HG02885 (cell line): ENCODE data around the gene SPON1.
A peak's percentile ranks its signal among the peaks of the same experiment; 100 is the strongest.
"Not testable (repeated sequence)": the region's sequence is repeated elsewhere in the genome, so short reads cannot be mapped to it uniquely, and the experiment has no call there.

Source experiments
- ATAC-seq: cut with Tn5 transposase; IDR thresholded peaks from one replicate; pipeline ENCODE4 v1.9.1; 2021; ENCODE audit warnings: mild to moderate bottlenecking; ENCODE audit not compliant: unreplicated experiment, poor library complexity

Gene SPON1

DNA sequence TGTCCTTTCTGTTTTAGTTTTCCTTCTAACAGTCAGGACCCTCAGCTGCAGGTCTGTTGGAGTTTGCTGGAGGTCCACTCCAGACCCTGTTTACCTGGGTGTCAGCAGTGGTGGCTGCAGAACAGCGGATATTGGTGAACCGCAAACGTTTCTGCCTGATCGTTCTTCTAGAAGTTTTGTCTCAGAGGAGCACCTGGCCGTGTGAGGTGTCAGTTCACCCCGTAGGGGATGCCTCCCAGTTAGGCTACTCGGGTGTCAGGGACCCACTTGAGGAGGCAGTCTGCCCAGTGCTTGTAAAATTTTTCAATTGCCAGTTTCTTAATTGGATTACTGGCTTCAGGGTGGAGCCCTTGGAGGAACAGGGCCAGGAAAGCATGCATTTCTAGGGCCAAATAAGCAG lies 211.2 kb downstream of the SPON1 start:
- not testable (repeated sequence) for ATAC-seq

DNA sequence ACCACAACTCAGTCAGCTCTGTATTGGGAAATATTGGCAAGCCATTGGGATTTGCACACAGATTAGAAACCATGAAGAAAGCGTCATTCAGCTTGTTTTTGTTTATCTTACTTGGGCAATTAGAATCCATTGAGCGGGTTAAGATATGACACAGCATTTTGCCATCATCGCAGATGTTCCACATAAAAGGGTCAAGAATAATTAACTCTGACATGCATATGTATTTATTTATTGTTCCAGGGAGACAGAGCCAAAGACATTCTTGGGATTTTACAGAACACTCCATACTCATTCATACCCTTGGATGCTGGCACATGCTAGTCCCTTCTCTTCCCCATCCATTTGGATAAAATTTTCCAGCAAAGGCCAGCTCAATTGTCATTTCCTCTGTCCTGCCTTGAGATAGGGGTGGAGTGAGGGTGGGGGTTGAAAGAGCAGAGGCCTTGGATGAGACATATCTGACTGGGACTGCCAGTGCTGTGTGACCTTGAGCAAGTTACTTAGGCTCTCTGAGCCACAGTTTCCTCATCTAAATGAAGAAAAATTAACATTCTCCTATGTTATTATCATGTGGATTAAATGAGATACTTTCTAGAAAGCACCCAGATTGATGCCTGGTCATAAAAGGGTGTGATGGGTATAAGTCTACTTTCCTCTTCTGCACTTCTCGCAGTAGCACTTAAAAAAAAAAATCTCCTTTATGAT lies 216.7 kb downstream of the SPON1 start:
- no peak for ATAC-seq

DNA sequence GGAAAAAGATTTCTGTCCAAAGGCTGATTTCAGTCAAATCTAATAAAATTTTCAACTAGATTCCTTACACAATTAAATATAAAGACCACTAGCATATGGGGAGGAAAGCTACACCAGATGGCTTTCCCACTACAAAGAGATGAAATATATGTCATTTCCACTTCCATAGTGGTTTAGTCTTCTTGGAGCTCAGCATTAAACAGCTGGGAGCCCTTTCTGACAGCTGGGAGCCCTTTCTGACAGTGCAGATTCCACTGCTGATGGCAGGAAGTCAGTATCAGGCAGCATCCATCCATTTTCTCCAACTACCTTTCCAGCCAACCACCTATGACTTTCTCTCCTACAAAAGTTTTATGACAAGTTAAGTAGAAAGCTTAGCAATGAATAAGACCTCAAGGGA lies 218.6 kb downstream of the SPON1 start:
- no peak for ATAC-seq

DNA sequence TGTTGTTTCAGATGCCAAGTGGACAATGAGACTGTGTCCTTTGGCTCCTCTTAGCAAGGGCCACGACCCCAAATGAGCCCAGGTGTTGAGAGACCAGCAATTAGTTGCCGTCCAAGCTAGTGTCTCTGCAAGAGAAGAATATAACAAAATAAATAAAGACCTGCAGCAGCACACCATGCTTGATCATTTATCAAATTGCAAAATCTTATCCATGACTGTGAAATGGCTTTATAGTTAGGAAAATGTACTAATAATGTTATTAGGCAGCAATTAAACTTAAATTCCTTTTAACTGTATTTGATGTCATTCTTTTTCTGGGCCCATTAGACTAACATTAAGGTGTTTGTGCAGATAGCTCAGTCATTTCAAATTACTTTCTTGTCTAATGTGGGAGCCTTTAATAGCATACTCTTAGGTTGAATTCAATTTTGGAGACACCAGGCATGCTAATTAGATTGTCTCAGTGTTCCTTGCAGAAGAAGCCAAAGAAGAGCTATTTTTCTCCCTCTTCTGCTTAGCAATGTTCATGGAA lies 220.4 kb downstream of the SPON1 start:
- ATAC-seq: no peak

DNA sequence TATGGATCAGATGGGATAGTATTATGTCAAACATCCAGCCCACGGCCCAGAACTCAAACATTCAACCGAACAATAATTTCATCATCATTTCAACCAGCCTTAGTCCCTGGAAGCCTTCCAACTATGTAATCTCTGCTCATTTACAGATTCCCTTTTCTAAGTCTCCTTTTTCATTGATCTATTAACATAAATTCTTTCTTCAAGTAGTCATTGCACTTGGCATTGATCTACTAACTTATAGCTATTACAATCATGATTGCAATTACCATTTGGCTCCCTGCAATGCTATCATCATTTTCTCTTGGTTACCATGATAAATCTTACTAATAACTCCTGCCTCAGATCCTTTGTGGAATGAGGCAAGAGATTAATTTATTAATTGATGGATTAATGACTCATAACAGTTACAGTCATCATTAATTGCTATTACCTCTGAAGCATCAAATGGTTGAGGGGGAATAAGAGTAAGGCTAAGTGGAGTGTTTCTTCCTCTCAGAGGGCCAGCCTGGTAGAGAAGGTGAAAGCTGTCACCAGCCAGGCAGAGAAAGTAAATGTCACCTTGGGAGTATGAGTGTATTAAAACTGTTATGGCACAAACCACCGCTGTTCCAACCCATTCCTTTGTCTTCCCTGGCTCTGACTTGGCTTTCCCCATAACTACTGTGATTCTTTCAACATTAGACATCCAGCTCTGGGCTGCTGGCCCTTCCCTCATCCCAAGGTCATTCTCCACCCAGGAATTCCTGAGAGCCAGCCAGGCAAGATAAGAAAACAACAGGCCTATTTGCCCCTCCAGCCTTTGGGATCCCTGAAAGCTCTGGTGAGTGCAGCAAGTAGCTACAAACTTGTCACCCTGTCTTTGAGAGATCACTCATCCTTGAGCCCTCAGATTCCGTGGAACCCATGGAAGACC lies 221.8 kb downstream of the SPON1 start:
- no peak for ATAC-seq

DNA sequence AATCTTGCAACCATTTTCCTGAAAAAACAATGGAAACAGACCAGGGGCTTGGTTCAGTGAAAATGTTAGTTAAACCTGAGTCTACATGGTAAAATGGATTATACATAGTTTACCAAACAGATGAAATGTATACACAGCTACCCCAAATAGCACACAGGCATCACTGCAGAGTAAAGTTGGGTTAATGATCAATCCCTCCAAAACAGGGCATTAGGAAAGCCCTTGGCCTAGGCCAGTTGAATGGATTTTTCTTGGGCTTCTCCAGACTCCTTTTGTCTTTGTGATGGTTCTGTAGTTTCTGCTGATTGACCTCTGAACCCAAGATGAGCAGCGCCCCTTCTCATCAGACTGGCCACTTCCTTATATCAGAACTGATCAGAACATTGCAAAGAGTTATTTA lies 222.9 kb downstream of the SPON1 start:
- ATAC-seq: no peak

DNA sequence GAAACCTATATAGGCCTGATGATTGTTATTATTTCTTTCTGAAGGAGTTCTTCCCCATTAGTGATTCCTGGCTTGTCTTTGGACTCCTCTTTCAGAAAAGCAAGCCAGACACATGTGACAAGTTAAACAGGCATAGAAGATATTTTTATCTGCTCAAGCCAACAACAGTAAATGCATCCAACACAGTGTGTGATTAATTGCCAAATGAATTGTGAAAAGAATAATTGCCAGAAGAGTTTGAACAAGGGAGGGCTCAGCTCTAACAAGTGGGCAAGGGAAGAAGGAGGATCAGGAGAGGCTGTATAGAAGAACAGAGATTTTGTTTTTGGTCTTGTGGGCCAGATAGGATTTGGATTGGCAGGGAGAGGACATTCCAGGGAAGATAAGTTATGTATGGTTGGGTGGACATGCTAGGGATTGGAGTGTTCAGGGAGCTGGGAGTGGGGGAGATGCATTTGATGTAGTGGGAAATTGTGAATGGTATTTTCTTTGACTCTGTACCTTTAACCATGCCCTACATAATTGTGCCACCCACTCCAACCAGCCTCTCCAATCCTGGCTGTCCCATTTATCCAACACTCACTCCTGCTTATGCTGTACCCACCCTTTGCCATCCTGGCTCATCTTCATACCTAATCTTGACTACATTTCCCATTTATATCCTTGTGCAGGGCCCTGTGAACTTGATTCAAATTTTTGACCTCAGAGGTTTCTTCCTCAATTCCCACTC lies 223.7 kb downstream of the SPON1 start:
- ATAC-seq: no peak

DNA sequence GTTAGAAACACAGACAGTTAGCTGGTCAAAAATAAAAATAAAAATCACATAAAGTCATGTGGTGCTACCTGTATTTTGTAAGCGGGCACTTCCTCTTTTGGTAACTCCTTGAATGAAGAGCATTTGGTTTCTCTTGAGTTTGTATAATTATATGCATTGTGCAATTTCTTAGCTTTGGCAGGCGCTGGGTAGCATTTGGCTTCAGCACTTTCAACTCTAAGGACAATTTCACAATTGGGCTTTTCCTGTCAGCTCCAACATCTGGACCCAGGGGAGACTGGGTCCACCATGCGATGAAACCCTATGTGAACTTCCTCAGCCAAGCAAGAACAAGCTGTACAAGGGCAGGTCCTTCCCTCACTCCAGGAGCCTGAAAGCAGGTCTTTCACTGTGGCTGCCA lies 227.4 kb downstream of the SPON1 start:
- ATAC-seq: no peak

DNA sequence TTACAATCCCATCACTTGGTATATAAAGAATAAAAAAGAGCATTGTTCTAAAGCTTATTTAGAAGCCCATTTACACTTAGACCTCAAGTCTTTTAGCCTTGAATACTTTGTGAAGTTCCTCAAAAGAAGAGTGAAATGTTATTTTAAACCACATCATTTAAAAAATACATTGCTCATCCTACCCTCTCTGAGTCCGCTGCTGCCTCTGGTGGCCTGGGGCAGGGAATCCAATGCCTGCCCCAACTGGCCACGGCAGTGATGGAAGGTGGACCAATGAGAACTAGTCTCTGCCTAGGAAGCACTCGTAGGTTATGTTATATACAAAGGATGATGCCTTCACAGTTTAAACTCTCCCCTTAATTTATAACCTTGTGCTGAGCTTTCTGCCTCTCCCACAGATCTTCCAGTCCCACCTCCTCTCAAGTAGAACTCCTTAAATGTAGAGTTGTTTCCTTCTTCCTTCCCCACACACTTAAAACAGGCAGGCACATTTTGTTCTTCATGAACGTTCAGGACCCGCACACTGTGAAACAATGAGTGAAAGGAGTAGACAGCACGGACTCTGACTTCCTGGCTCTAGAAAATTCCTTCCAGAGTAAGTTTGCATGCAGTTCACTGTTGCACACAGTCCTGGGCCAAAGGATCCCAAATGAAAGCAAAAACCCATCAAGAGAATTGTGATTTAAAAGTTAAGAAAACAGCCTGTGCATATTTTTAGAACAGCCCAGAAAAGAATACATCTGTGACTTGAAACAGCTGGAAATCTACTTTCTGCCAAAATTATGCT lies 228.7 kb downstream of the SPON1 start:
- no peak for ATAC-seq

DNA sequence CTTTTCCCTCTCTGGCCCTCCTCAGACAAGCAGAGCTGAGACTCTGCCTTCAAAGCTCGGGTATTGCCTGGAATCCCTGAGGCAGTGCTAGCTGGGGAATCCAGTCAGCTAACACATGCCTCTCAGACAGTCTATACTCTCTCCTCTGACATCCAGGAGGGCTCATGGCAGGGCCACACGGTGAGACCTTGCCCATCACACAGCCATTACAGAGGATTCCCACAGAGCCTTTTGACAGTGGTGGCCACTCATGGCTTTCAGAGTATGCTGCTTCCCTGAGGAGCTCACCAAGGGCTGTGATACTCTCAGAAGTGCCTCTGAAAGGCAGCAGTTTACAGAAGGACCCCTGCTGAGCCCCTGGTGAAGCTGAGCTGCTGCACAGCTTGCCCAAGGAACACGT lies 231.1 kb downstream of the SPON1 start:
- ATAC-seq: no peak

DNA sequence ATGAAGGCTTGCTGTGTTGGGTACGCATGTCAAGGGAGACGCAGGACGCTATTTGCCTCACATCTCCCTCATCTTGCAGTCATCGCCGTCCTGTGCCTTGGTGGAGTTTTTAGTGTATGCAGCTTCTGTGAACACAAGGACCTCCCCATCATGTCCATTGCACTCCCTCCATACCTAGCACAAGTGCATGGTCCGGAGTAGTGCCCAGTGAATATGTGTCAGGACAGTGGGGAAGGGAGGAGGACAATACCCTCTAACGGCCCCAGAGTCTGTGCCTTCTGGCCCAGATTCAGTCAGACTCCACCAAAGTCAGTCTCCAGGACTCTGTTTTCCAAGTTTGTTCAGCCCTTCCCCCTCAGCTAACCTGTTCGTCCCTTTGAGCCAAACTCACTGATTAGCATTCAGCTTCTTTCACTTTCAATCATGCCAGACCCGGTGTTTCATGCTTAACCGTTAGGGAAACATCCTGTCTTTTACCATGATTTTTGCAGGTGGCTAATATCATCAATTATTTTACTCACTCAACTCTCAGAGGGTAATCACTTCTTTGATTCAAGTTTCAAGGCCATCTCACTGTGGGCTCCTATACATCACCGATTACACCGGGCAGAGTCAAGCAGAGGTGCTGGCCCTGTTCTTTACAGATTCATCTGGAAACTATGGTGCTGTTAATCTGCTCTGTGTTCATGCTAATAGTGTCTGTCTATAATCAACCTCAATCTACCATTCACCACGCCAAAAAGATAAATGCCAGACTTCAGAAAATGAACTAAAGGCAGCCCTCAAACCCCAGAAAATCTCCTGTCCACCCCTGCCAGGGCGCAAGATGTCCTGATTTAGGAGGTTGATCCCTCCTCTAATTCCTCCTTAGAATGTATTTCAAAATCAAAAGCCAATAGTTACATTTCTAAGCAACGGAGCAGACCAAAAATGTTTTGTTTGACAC lies 240.0 kb downstream of the SPON1 start:
- ATAC-seq: peak; percentile 60

DNA sequence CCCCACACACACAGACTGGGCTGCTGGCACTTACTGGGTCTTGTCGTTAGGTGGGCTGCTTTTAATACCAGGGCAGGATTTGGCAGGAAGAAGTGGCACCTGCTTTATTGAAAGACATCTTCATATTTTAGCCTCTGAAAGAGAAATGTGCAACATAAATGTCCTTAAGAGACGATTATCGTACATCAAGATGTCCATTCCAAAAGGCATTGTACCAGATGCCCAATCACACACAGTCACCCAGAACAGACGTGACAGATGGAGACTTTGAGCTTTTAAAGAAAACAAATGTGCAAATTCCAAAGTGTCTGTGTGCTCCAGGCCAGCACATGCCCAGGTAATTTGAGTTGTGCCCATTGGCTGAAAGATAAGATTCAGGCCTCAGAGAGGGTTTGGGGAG lies 240.8 kb downstream of the SPON1 start:
- ATAC-seq: no peak

DNA sequence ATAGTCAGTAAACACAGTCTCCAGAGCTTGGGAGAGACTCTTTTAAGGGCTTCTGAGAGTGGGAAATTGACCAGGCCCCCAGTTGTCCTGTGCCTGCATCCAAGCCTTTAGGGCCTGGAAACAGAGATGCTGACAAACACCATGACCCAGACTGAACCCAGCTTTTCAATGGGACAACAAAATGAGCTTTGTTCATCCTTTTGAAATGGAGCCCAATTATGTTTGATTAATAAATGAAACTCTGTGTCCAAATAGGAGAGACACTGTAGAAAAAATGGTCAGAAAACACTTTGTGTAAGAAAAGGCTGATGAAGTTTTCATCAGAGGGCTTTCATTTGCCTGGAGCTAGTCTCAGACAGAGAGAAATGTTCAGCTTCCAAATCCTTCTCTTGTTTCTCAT lies 250.5 kb downstream of the SPON1 start:
- ATAC-seq: no peak

DNA sequence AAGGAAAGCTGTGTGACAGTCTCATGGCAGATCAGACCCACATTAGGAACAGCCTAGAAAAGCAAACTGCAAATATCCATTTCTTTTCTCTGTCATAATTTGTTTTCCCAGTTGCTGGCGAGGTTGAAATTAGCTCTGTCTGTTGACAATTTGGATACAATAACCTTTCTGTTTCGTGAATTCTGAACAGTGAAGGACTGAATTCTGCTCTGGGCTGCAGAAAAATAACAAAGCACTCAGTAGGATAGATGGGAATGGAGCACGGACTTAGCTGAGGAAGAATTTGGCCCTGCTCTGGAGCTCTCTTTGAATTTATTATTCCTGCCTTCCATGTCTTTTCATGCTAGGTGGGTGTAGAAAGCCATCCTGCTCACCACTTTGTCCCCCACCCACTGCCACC lies 256.2 kb downstream of the SPON1 start:
- ATAC-seq: no peak

DNA sequence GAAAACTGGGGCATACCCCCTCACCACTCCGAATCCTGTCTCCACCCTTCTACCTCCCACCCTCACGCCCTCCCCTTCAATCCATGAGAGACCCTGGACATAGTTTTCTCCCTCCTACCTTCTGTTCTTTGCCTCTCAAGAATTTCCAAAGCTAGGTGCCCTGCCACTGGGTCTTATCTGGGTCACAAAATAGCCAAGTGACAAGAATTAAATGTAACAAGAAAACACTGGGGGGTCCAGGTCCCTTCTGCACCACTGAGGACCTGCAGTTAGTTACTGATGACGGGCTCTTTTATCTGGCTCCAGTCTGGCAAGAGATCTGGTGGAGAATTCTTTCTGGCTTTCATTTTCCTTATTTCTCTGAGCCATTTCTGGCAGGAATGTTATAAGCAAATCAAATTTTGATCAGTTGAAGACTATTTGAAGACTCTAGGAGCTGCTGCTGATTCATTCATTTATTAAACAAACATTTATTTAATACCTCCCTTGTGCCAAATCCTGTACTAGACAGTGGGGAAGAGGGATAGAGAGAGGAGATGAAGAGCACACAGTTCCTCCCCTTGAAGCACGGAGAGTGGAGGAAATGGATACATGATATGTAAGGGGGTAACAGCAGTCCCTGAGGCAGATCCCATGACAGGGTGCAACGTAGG lies 261.2 kb downstream of the SPON1 start:
- no peak for ATAC-seq

DNA sequence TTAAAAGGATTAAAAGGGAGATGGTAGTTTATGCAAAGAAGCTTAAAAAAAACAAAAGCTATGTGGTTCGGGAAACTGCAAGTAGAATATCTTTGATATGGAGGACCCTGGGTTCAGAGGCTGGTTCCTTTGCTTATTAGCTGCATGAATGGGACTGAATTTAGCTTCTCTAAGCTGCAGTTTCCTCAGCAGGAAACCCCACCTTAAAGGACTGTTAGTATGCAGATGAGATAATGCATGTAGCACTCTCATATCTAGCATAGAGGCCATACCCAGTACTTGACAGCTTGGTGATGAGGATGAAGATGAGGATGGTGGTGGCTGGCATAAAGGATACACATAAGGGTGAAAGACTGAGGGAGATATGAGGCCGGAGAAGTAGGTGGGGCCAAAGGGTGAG lies 261.9 kb downstream of the SPON1 start:
- ATAC-seq: no peak

DNA sequence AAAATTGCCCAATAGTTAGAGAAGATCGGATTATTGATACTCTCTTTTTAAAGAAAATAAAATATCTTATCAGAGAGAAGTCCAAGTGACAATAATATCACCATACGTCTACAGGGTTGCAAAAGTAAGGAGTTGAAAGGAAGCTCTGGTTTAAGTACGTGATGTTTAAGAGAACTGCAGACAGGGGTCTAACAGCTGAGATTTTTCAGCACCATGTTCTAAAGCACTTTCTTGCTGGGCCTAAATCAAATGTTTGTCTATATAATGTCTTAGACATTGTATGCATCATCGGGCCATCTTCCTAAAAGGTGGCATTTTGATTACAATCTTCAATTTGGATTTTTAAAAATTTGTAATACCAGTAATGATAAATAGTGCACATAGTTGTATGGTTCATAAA lies 263.1 kb downstream of the SPON1 start:
- no peak for ATAC-seq

DNA sequence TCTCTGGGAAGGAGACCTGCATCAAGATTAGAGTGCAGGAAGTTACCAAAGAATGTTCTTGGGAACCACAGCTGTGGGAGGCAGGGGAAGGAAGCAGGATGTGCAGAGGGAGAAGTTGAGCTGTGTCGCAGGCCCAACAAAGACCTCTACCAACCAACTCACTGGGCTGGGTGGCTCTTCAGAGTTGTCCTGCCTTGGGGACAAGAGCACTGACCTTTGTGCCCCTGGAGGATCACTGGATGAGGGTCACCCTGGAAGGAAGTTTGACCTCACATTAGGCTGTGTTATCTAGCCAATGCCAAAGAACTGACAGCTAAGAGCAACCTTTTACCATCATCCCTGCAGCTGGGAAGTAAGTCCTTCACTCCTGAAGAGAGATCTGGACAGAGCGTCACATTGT lies 265.8 kb downstream of the SPON1 start:
- ATAC-seq: no peak

DNA sequence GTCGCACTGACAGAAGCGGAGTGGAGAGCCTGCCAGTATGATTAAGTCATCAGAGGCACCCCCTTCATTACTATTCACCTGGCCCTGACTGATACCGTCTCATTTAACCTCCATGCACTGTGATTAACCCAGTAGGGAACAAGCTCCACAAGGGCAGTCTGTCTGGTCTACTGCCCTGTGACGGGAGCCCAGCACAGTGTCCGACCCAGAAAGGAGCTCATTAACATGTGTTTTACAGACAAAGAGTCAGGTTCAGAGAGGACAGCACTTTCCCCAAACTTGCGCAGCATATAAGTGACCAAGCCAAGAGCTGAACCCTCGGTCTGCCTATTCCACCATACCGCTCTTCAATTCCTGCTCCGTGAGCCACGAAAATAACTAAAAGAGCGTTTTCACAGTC lies 266.9 kb downstream of the SPON1 start:
- no peak for ATAC-seq
